AG09309 (cell line): ENCODE data around the gene ZFP42.

Source experiments
- DNase-seq: peaks from one replicate; pipeline ENCODE4 v3.0.0-alpha.2; 2010; ENCODE audit warnings: low read depth
- H3K4me3 ChIP-seq: 2 replicates; pipeline ENCODE4 v1.5.1; 2011; ENCODE audit warnings: mild to moderate bottlenecking, low read depth, low read length, moderate library complexity; ENCODE audit not compliant: control insufficient read depth
- CTCF ChIP-seq: IDR thresholded peaks from 2 replicates; pipeline ENCODE4 v1.5.1; 2011; ENCODE audit warnings: mild to moderate bottlenecking, low read depth, low read length, inconsistent platforms; ENCODE audit not compliant: insufficient read depth, control insufficient read depth; ENCODE audit errors: missing control alignments

ZFP42 gene

GRCh38 chr4:187995322-187996207, at the start of gene ZFP42:
ZFP42 (plus strand) TSS chr4:187995771; CDS start chr4:188002808, 7,037 bp downstream.
- H3K4me3 ChIP-seq, result no peak within 1 kb of the TSS
- no peak for DNase-seq
- no peak for TF ChIP-seq CTCF

GRCh38 chr4:187961171-187961570, 34.4 kb upstream of the ZFP42 start:
- no peak for DNase-seq
- no peak for TF ChIP-seq CTCF
- no peak overlapping the region for H3K4me3 ChIP-seq

- no peak for DNase-seq
- no peak overlapping the region for H3K4me3 ChIP-seq
- TF ChIP-seq CTCF, result no peak
These were observed 33.6 kb upstream of the ZFP42 start for GRCh38 chr4:187961961-187962360.

- DNase-seq, result no peak
- no peak for TF ChIP-seq CTCF
- H3K4me3 ChIP-seq, result no peak overlapping the region
These were observed 32.6 kb upstream of the ZFP42 start for GRCh38 chr4:187962926-187963325.

- no peak for DNase-seq
- TF ChIP-seq CTCF, result no peak
- no peak overlapping the region for H3K4me3 ChIP-seq
These were observed 29.8 kb upstream of the ZFP42 start for GRCh38 chr4:187965726-187966125.

- no peak overlapping the region for H3K4me3 ChIP-seq
- TF ChIP-seq CTCF, result no peak
- no peak for DNase-seq
These were observed 23.4 kb upstream of the ZFP42 start for GRCh38 chr4:187972135-187972534.
